ENCODE data around the gene ACOT7.
"Not testable (repeated sequence)": the region's sequence is repeated elsewhere in the genome, so short reads cannot be mapped to it uniquely, and the experiment has no call there.

- TF ChIP-seq CTCF, POLR2A (IDR thresholded peaks at IDR 0.05): not testable (repeated sequence)
Observed at GRCh38 chr1:6429660-6430411, 36.3 kb upstream of the ACOT7 start.
